Measurements from ENCODE around the gene FTCD. TPM values are rescaled to one million over a fixed set of nuclear protein-coding genes. Genes with fewer than 3 reads are reported as not detected.

Gene FTCD
- total and polyA plus RNA-seq, 2 donors (not counting 1 experiment from before 2014, with no cell fraction given) = 0.27 to 1.3 TPM

GRCh38 chr21:46130831-46131587, 24.4 kb downstream of the FTCD start:
- Histone ChIP-seq H3K9ac (ENCODE audit: insufficient read depth, low read length) (no peak overlapping the region), H3K36me3 (ENCODE audit: control insufficient read depth, insufficient read depth, low read length) (peaks cover 50% of the 10 kb centered on the region), H3K4me3 (replicated peaks in 1 of 4; ENCODE audit: control extremely low read depth in 1 of 4, insufficient read depth in 1 of 4, low read depth in 3 of 4, low read length in 4 of 4) (no peak overlapping the region), H3K4me1 (ENCODE audit: control insufficient read depth, extremely low read depth, insufficient read depth, low read length) (no peaks in the 10 kb centered on the region), H2AFZ (ENCODE audit: low read length) (no peak overlapping the region), H3K27me3 (ENCODE audit: control insufficient read depth, insufficient read depth, low read length) (no peaks in the 10 kb centered on the region), H4K20me1 (ENCODE audit: control insufficient read depth, extremely low read depth, insufficient read depth, low read length) (no peaks in the 10 kb centered on the region), H3K79me2 (ENCODE audit: control insufficient read depth, insufficient read depth, low read length) (no peaks in the 10 kb centered on the region), H3K4me2 (ENCODE audit: extremely low read depth, insufficient read depth, low read length) (no peak overlapping the region), H3K27ac (ENCODE audit: insufficient read depth, low read length) (no peak overlapping the region), H3K9me3 (ENCODE audit: control insufficient read depth, insufficient read depth, low read depth, low read length) (no peaks in the 10 kb centered on the region)
- DNase-seq (ENCODE audit: low read depth in 2 of 2) = peak in 1 of 2 donors; percentile 34
- TF ChIP-seq, protein P1, sequence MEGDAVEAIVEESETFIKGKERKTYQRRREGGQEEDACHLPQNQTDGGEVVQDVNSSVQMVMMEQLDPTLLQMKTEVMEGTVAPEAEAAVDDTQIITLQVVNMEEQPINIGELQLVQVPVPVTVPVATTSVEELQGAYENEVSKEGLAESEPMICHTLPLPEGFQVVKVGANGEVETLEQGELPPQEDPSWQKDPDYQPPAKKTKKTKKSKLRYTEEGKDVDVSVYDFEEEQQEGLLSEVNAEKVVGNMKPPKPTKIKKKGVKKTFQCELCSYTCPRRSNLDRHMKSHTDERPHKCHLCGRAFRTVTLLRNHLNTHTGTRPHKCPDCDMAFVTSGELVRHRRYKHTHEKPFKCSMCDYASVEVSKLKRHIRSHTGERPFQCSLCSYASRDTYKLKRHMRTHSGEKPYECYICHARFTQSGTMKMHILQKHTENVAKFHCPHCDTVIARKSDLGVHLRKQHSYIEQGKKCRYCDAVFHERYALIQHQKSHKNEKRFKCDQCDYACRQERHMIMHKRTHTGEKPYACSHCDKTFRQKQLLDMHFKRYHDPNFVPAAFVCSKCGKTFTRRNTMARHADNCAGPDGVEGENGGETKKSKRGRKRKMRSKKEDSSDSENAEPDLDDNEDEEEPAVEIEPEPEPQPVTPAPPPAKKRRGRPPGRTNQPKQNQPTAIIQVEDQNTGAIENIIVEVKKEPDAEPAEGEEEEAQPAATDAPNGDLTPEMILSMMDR (conservative IDR thresholded peaks at IDR 0.05 in 1 of 2, IDR thresholded peaks at IDR 0.05 in 1 of 2; ENCODE audit: low read depth in 1 of 2, low read length in 2 of 2) = no peak
- no peak for TF ChIP-seq EZH2 (IDR thresholded peaks at IDR 0.05; ENCODE audit: low read length, missing control alignments)

DNA sequence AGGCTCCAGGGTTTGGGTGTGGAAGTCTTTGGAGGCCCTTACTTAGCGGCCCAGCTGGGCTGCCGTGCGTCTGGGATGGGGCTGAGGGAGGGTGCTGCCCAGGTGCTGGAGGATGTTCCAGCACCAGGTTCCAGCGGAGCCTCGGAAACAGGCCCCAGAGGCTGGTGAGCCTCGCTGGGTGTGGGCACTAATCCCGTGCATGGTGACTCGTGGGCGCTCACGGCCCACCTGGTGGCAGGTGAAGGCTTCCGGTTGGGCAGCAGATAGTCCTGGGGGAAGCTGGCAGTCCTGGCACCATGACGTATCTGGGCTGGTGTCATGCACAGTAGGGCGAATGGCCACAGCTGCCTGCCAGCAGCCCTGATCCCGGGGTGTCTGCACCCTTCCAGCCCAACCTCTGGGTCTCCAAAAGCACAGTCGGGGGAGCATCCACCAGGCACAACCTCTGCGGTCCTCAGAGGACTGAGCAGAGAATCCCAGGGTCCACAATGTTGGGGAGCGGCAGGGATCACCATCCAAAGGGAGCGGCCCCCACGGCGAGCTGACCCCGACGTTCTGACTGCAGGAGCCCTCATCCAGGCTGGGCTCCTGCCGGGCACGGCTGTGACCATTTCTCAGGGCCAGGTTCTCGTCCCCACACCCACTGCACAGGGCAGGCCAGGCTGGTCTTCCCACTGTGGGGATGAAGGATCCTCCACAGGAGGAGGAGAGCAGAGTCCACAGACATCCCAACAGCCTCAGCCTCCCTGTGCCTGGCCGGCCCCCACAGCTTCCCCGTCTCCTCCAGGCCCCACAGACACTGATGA, 25.3 kb downstream of the FTCD start:
- peaks cover 3% of the 10 kb centered on the region for H3K79me2 ChIP-seq (ENCODE audit: control insufficient read depth, insufficient read depth, low read length)
- H3K27ac ChIP-seq (ENCODE audit: insufficient read depth, low read length) = no peak overlapping the region
- no peaks in the 10 kb centered on the region for H4K20me1 ChIP-seq (ENCODE audit: control insufficient read depth, extremely low read depth, insufficient read depth, low read length)
- H3K9me3 ChIP-seq (ENCODE audit: control insufficient read depth, insufficient read depth, low read depth, low read length) = no peaks in the 10 kb centered on the region
- TF ChIP-seq EZH2 (IDR thresholded peaks at IDR 0.05; ENCODE audit: low read length, missing control alignments) = no peak
- TF ChIP-seq, protein P1 (conservative IDR thresholded peaks at IDR 0.05 in 1 of 2, IDR thresholded peaks at IDR 0.05 in 1 of 2; ENCODE audit: low read depth in 1 of 2, low read length in 2 of 2) = no peak
- H2AFZ ChIP-seq (ENCODE audit: low read length) = no peak overlapping the region
- peaks cover 59% of the 10 kb centered on the region for H3K36me3 ChIP-seq (ENCODE audit: control insufficient read depth, insufficient read depth, low read length)
- no peak for DNase-seq (ENCODE audit: low read depth in 2 of 2)
- no peak overlapping the region for H3K4me2 ChIP-seq (ENCODE audit: extremely low read depth, insufficient read depth, low read length)
- no peak overlapping the region for H3K4me3 ChIP-seq (replicated peaks in 1 of 4; ENCODE audit: control extremely low read depth in 1 of 4, insufficient read depth in 1 of 4, low read depth in 3 of 4, low read length in 4 of 4)
- no peak overlapping the region for H3K9ac ChIP-seq (ENCODE audit: insufficient read depth, low read length)
- H3K27me3 ChIP-seq (ENCODE audit: control insufficient read depth, insufficient read depth, low read length) = no peaks in the 10 kb centered on the region
- no peaks in the 10 kb centered on the region for H3K4me1 ChIP-seq (ENCODE audit: control insufficient read depth, extremely low read depth, insufficient read depth, low read length)

DNA sequence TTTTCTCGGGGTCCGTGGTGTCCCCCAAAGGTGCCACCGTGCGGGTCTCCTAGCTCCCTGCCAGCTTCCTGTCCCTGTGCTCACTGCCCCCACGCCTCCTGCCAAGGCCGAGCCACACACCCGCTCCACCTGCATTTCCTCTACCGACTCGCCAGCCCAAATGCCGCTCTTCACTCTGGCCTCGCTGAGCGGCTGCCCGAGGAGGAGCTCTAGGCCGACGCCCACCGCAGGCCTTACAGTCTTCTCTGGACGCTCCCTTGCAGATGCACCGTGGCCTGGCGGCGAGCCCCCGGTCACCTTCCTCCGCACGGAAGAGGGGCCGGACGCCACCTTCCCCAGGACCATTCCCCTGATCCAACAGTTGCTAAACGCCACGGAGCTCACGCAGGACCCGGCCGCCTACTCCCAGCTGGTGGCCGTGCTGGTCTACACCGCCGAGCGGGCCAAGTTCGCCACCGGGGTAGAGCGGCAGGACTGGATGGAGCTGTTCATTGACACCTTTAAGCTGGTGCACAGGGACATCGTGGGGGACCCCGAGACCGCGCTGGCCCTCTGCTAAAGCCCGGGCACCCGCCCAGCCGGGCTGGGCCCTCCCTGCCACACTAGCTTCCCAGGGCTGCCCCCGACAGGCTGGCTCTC, 26.3 kb downstream of the FTCD start:
- H3K4me2 ChIP-seq (ENCODE audit: extremely low read depth, insufficient read depth, low read length) = no peak overlapping the region
- no peaks in the 10 kb centered on the region for H3K27me3 ChIP-seq (ENCODE audit: control insufficient read depth, insufficient read depth, low read length)
- H2AFZ ChIP-seq (ENCODE audit: low read length) = no peak overlapping the region
- no peak overlapping the region for H3K27ac ChIP-seq (ENCODE audit: insufficient read depth, low read length)
- no peak overlapping the region for H3K9ac ChIP-seq (ENCODE audit: insufficient read depth, low read length)
- TF ChIP-seq, protein P1 (conservative IDR thresholded peaks at IDR 0.05 in 1 of 2, IDR thresholded peaks at IDR 0.05 in 1 of 2; ENCODE audit: low read depth in 1 of 2, low read length in 2 of 2) = no peak
- TF ChIP-seq EZH2 (IDR thresholded peaks at IDR 0.05; ENCODE audit: low read length, missing control alignments) = no peak
- DNase-seq (ENCODE audit: low read depth in 2 of 2) = no peak
- H3K9me3 ChIP-seq (ENCODE audit: control insufficient read depth, insufficient read depth, low read depth, low read length) = no peaks in the 10 kb centered on the region
- no peaks in the 10 kb centered on the region for H4K20me1 ChIP-seq (ENCODE audit: control insufficient read depth, extremely low read depth, insufficient read depth, low read length)
- H3K4me3 ChIP-seq (replicated peaks in 1 of 4; ENCODE audit: control extremely low read depth in 1 of 4, insufficient read depth in 1 of 4, low read depth in 3 of 4, low read length in 4 of 4) = no peak overlapping the region
- H3K4me1 ChIP-seq (ENCODE audit: control insufficient read depth, extremely low read depth, insufficient read depth, low read length) = no peaks in the 10 kb centered on the region
- H3K36me3 ChIP-seq (ENCODE audit: control insufficient read depth, insufficient read depth, low read length) = peaks cover 68% of the 10 kb centered on the region
- H3K79me2 ChIP-seq (ENCODE audit: control insufficient read depth, insufficient read depth, low read length) = peaks cover 6% of the 10 kb centered on the region

Measured in fibroblast of lung (primary cell).